ENCODE measurements around the gene SENP3. TPM values are rescaled to one million over a fixed set of nuclear protein-coding genes. Genes with fewer than 3 reads are reported as not detected.

SENP3 gene
- polyA plus RNA-seq (2011; rRNA removed) (150 and 165 TPM in 2 replicates), polyA plus RNA-seq (2017; fragmentation: RNase III; extraction: RNeasy Plus Mini Kit Qiagen cat#74134 plus additional on column Dnase treatment) (104 to 119 TPM (median 114 TPM) in 3 replicates), polyA minus RNA-seq (2011; rRNA and poly(A)+ RNA removed) (152 and 162 TPM in 2 replicates)
- polyA plus RNA-seq (2012; cell fraction: cytosol; rRNA removed): 122 and 159 TPM in 2 replicates
- polyA plus RNA-seq (2012; cell fraction: nucleus; rRNA removed): 85.8 and 114 TPM in 2 replicates

DNA sequence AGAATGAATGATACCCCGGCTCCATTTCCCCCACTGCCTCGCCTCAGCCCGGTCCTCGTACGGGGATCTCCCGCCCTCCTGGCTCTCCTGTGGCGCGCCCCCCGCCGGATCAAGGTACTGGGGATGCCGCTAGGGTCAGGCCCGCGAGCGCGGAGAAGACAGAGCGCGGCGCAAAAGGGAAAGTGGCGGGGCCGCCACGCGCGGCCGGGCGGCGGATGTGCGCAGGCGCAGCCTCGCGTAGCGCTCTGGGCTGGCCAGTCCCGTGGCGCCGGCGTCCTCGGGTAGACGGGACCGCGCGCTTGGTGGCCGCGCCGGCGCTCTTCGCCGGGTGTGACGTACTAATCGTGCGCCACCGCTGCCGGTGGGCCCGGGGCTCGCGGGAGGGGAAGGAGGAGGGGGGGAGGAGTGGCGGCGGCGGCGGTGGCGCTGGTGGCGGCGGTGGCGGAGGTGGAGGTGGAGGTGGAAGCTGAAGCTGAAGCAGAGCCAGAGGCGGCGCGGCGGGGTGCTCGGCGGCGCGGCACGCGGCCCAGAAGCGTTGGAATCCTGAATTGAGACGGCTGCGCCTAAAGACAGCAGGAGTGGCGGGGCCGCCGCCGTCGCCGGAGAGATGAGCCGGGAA lies at the start of gene SENP3:
TSS of gene SENP3 (plus strand) at position 331 of the 619 bp plus-strand sequence. CDS start 1,158 bp downstream, outside the sequence.
- FAIRE-seq (no peak), DNase-seq (ENCODE audit: low read depth in 1 of 2, low spot score in 1 of 2) (peak; percentile 94 to 98), ATAC-seq (peak; percentile 64 to 88)
- Histone ChIP-seq H3K27ac (peak within 1 kb of the TSS; percentile 90 to 97), H3K4me1 (peaks cover 45% of the 10 kb centered on the region), H3K4me3 (peak within 1 kb of the TSS; percentile 77), H3K4me2 (peak within 1 kb of the TSS; percentile 89), H3K9me3 (no peaks in the 10 kb centered on the region)
- CTCF ChIA-PET: interaction anchor here (0.6 to 11.3 kb wide), 64 partner anchors 9 to 516 kb away, joined by 3 to 232 read pairs (median 10); partner anchors contain the start of genes ACADVL, CD68, CHRNB1 and DLG4
- POLR2A ChIA-PET: interaction anchor here (0.9 to 2.8 kb wide), 6 partner anchors 8 to 126 kb away, joined by 3 to 33 read pairs (median 8); partner anchors contain the start of genes MPDU1, POLR2A, TP53 and WRAP53
- WGBS (ENCODE audit: missing lambda C conversion rate): under 1% methylated on average over 63 of the region's 82 CpGs
- TF ChIP-seq, protein P1, sequence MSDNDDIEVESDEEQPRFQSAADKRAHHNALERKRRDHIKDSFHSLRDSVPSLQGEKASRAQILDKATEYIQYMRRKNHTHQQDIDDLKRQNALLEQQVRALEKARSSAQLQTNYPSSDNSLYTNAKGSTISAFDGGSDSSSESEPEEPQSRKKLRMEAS (IDR thresholded peaks at IDR 0.05): peak; percentile 70
- TF ChIP-seq, protein P2, sequence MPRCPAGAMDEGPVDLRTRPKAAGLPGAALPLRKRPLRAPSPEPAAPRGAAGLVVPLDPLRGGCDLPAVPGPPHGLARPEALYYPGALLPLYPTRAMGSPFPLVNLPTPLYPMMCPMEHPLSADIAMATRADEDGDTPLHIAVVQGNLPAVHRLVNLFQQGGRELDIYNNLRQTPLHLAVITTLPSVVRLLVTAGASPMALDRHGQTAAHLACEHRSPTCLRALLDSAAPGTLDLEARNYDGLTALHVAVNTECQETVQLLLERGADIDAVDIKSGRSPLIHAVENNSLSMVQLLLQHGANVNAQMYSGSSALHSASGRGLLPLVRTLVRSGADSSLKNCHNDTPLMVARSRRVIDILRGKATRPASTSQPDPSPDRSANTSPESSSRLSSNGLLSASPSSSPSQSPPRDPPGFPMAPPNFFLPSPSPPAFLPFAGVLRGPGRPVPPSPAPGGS (IDR thresholded peaks at IDR 0.05): peak; percentile 67; the same call in 1 of the 3 replicates
- TF ChIP-seq MYC (IDR thresholded peaks at IDR 0.05; ENCODE audit: borderline replicate concordance, low read length): peak; percentile 59
- TF ChIP-seq, protein P3, sequence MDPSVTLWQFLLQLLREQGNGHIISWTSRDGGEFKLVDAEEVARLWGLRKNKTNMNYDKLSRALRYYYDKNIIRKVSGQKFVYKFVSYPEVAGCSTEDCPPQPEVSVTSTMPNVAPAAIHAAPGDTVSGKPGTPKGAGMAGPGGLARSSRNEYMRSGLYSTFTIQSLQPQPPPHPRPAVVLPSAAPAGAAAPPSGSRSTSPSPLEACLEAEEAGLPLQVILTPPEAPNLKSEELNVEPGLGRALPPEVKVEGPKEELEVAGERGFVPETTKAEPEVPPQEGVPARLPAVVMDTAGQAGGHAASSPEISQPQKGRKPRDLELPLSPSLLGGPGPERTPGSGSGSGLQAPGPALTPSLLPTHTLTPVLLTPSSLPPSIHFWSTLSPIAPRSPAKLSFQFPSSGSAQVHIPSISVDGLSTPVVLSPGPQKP (IDR thresholded peaks at IDR 0.05; ENCODE audit: low read depth, low read length): no peak
- peak; percentile 52; the same call in 1 of the 2 replicates for TF ChIP-seq KDM5A (IDR thresholded peaks at IDR 0.05)
- TF ChIP-seq RAD21 (conservative IDR thresholded peaks at IDR 0.05 in 1 of 2, IDR thresholded peaks at IDR 0.05 in 1 of 2): no peak
- peak; percentile 58 for TF ChIP-seq PHF8 (IDR thresholded peaks at IDR 0.05; ENCODE audit: borderline replicate concordance, low read depth)
- 0 out of 2 replicates have a peak, but pooled peaks have one; percentile 25 for TF ChIP-seq MAZ (IDR thresholded peaks at IDR 0.05; ENCODE audit: borderline replicate concordance, low read depth, low read length)
- TF ChIP-seq, protein P4, sequence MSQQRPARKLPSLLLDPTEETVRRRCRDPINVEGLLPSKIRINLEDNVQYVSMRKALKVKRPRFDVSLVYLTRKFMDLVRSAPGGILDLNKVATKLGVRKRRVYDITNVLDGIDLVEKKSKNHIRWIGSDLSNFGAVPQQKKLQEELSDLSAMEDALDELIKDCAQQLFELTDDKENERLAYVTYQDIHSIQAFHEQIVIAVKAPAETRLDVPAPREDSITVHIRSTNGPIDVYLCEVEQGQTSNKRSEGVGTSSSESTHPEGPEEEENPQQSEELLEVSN (IDR thresholded peaks at IDR 0.05; ENCODE audit: borderline replicate concordance, low read depth): peak; percentile 67
- 0 out of 2 replicates have a peak, but pooled peaks have one; percentile 7 for TF ChIP-seq HDAC2 (IDR thresholded peaks at IDR 0.05)
- TF ChIP-seq CHD2 (IDR thresholded peaks at IDR 0.05; ENCODE audit: low read length, partially characterized antibody): no peak
- TF ChIP-seq JUN (IDR thresholded peaks at IDR 0.05): peak in 1 of 2 experiments; percentile 83; a peak in 3 of 5 replicates
- TF ChIP-seq POLR2A (IDR thresholded peaks at IDR 0.05; ENCODE audit: low read length): peak; percentile 79
- no peak for TF ChIP-seq RNF2 (IDR thresholded peaks at IDR 0.05; ENCODE audit: borderline replicate concordance, low read depth)

DNA sequence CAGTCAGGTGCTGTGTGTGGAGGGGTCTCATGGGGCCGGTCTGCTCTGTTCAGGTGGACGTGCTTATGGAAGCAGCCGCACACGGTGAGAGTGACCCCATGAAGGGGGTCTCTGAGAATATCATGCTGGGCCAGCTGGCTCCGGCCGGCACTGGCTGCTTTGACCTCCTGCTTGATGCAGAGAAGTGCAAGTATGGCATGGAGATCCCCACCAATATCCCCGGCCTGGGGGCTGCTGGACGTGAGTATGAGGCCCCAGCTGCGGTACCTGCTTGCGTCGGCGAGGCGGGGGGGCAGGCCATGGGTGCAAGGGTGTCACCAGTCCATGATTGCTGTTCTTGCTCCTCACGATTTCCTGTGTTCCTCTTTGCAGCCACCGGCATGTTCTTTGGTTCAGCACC lies 49.6 kb upstream of the SENP3 start:
- H3K4me2 ChIP-seq: no peak overlapping the region
- CTCF ChIA-PET: interaction anchor here (0.6 to 9.8 kb wide), 8 partner anchors 8 to 363 kb away, joined by 3 to 232 read pairs (median 4); partner anchors contain the start of genes SENP3, TMEM256 and TNFSF13
- H3K9me3 ChIP-seq: no peaks in the 10 kb centered on the region
- FAIRE-seq (no peak), DNase-seq (ENCODE audit: low read depth in 1 of 2, low spot score in 1 of 2) (no peak), ATAC-seq (no peak; a peak in 1 of 6 replicates)
- POLR2A ChIA-PET: interaction anchor here (1.1 kb wide), 1 partner anchor 49 kb away, joined by 3 read pairs; no protein-coding TSS in a partner anchor
- H3K27ac ChIP-seq: no peak overlapping the region
- no peaks in the 10 kb centered on the region for H3K4me1 ChIP-seq
- 97% methylated on average over 15 of the region's 15 CpGs for WGBS (ENCODE audit: missing lambda C conversion rate)
- no peak for TF ChIP-seq HEYL (CRISPR knock-in tag; IDR thresholded peaks at IDR 0.05)
- no peak for TF ChIP-seq ZFP36 (IDR thresholded peaks at IDR 0.05; ENCODE audit: borderline replicate concordance, partially characterized antibody)
- TF ChIP-seq HOXA7 (CRISPR knock-in tag; IDR thresholded peaks at IDR 0.05): no peak
- TF ChIP-seq NFE2L2 (conservative IDR thresholded peaks at IDR 0.05; ENCODE audit: low read length): no peak
- no peak for TF ChIP-seq FOXS1 (CRISPR knock-in tag; IDR thresholded peaks at IDR 0.05)
- no peak for TF ChIP-seq CHD4 (IDR thresholded peaks at IDR 0.05; ENCODE audit: borderline replicate concordance)
- TF ChIP-seq, protein P5, sequence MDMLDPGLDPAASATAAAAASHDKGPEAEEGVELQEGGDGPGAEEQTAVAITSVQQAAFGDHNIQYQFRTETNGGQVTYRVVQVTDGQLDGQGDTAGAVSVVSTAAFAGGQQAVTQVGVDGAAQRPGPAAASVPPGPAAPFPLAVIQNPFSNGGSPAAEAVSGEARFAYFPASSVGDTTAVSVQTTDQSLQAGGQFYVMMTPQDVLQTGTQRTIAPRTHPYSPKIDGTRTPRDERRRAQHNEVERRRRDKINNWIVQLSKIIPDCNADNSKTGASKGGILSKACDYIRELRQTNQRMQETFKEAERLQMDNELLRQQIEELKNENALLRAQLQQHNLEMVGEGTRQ (IDR thresholded peaks at IDR 0.05): no peak
- TF ChIP-seq, protein P6, sequence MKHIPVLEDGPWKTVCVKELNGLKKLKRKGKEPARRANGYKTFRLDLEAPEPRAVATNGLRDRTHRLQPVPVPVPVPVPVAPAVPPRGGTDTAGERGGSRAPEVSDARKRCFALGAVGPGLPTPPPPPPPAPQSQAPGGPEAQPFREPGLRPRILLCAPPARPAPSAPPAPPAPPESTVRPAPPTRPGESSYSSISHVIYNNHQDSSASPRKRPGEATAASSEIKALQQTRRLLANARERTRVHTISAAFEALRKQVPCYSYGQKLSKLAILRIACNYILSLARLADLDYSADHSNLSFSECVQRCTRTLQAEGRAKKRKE (CRISPR knock-in tag; IDR thresholded peaks at IDR 0.05; ENCODE audit: low read depth): no peak
- TF ChIP-seq, protein P7, sequence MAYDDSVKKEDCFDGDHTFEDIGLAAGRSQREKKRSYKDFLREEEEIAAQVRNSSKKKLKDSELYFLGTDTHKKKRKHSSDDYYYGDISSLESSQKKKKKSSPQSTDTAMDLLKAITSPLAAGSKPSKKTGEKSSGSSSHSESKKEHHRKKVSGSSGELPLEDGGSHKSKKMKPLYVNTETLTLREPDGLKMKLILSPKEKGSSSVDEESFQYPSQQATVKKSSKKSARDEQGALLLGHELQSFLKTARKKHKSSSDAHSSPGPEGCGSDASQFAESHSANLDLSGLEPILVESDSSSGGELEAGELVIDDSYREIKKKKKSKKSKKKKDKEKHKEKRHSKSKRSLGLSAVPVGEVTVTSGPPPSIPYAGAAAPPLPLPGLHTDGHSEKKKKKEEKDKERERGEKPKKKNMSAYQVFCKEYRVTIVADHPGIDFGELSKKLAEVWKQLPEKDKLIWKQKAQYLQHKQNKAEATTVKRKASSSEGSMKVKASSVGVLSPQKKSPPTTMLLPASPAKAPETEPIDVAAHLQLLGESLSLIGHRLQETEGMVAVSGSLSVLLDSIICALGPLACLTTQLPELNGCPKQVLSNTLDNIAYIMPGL (CRISPR knock-in tag; IDR thresholded peaks at IDR 0.05; ENCODE audit: borderline replicate concordance): no peak
- TF ChIP-seq PHF8 (IDR thresholded peaks at IDR 0.05; ENCODE audit: borderline replicate concordance, low read depth): no peak
- no peak for TF ChIP-seq RNF2 (IDR thresholded peaks at IDR 0.05; ENCODE audit: borderline replicate concordance, low read depth)
- TF ChIP-seq RARB (CRISPR knock-in tag; IDR thresholded peaks at IDR 0.05): no peak
- TF ChIP-seq CBX8 (IDR thresholded peaks at IDR 0.05): no peak
- no peak for TF ChIP-seq SREBF2 (IDR thresholded peaks at IDR 0.05)
- H3K4me3 ChIP-seq: no peak overlapping the region

All from A549 (cell line).